ENCODE results near the gene NSDHL.

Gene NSDHL

GRCh38 chrX:152895121-152895520 lies 64.3 kb downstream of the NSDHL start:
- DNase-seq (ENCODE audit: low read depth in 1 of 2, low spot score in 1 of 2) = no peak
- Histone ChIP-seq H3K4me3 (replicated peaks; ENCODE audit: insufficient read depth, low read length) (no peak overlapping the region), H3K27ac (replicated peaks) (no peak overlapping the region), H3K27me3 (ENCODE audit: insufficient read depth, poor library complexity, severe bottlenecking) (peaks cover 8% of the 10 kb centered on the region)
- no peak for TF ChIP-seq CTCF (IDR thresholded peaks at IDR 0.05; ENCODE audit: insufficient read depth, low read length)
- TF ChIP-seq POLR2AphosphoS5 (IDR thresholded peaks at IDR 0.05; ENCODE audit: low read depth) = no peak
- TF ChIP-seq GABPA (IDR thresholded peaks at IDR 0.05; ENCODE audit: low read depth) = no peak
- TF ChIP-seq REST (IDR thresholded peaks at IDR 0.05; ENCODE audit: insufficient replicate concordance, low read depth) = no peak
- TF ChIP-seq SPI1 (IDR thresholded peaks at IDR 0.05; ENCODE audit: borderline replicate concordance, low read depth) = no peak

- Histone ChIP-seq H3K4me3 (replicated peaks; ENCODE audit: insufficient read depth, low read length) (no peak overlapping the region), H3K27me3 (ENCODE audit: insufficient read depth, poor library complexity, severe bottlenecking) (peaks cover 8% of the 10 kb centered on the region), H3K27ac (replicated peaks) (no peak overlapping the region)
- DNase-seq (ENCODE audit: low read depth in 1 of 2, low spot score in 1 of 2) = no peak
- TF ChIP-seq SPI1 (IDR thresholded peaks at IDR 0.05; ENCODE audit: borderline replicate concordance, low read depth) = no peak
- TF ChIP-seq REST (IDR thresholded peaks at IDR 0.05; ENCODE audit: insufficient replicate concordance, low read depth) = no peak
Measured at GRCh38 chrX:152895724-152896420, 65.0 kb downstream of the NSDHL start.

- Histone ChIP-seq H3K27me3 (ENCODE audit: insufficient read depth, poor library complexity, severe bottlenecking) (peaks cover 8% of the 10 kb centered on the region), H3K27ac (replicated peaks) (no peak overlapping the region), H3K4me3 (replicated peaks; ENCODE audit: insufficient read depth, low read length) (no peak overlapping the region)
- DNase-seq (ENCODE audit: low read depth in 1 of 2, low spot score in 1 of 2) = no peak
- TF ChIP-seq GABPA (IDR thresholded peaks at IDR 0.05; ENCODE audit: low read depth) (no peak), CTCF (IDR thresholded peaks at IDR 0.05; ENCODE audit: insufficient read depth, low read length) (no peak), POLR2AphosphoS5 (IDR thresholded peaks at IDR 0.05; ENCODE audit: low read depth) (no peak), SPI1 (IDR thresholded peaks at IDR 0.05; ENCODE audit: borderline replicate concordance, low read depth) (no peak), REST (IDR thresholded peaks at IDR 0.05; ENCODE audit: insufficient replicate concordance, low read depth) (no peak)
Measured at GRCh38 chrX:152896450-152896849, 65.6 kb downstream of the NSDHL start.

Measured in HL-60 (cell line).